Caki2 (cell line): ENCODE data around the gene TAS1R2. TPM values are rescaled to one million over a fixed set of nuclear protein-coding genes. Genes with fewer than 3 reads are reported as not detected.
"Not testable (repeated sequence)": the region's sequence is repeated elsewhere in the genome, so short reads cannot be mapped to it uniquely, and the experiment has no call there.

Experiments
- DNase-seq: peaks from one replicate; pipeline ENCODE4 v3.0.0-alpha.2; 2015; ENCODE audit warnings: low read depth
- in situ Hi-C: cut with HindIII; loops from 2 replicates; pipeline ENCODE4 v1.10.0; 2016; ENCODE audit warnings: low sequenced_read_pairs, low pct_unique_long_range_greater_than_20kb, mixed read lengths
- total RNA-seq: library from RNA; depleted of rRNA; stranded (reverse); fragments of >200 nt; shearing (Covaris generic); gene quantifications from 2 replicates; pipeline ENCODE4 v1.2.3, GENCODE V29; 2014; ENCODE audit warnings: low replicate concordance; rRNA removed

TAS1R2 gene
- total RNA-seq = not detected in 2 replicates

- in situ Hi-C loops = no loop called here
- no peak for DNase-seq
Measured at GRCh38 chr1:18859560-18859959, at the start of gene TAS1R2. Gene TAS1R2, minus strand, starts transcription at chr1:18859660. Its CDS starts 0 bp downstream, at chr1:18859660.

DNA sequence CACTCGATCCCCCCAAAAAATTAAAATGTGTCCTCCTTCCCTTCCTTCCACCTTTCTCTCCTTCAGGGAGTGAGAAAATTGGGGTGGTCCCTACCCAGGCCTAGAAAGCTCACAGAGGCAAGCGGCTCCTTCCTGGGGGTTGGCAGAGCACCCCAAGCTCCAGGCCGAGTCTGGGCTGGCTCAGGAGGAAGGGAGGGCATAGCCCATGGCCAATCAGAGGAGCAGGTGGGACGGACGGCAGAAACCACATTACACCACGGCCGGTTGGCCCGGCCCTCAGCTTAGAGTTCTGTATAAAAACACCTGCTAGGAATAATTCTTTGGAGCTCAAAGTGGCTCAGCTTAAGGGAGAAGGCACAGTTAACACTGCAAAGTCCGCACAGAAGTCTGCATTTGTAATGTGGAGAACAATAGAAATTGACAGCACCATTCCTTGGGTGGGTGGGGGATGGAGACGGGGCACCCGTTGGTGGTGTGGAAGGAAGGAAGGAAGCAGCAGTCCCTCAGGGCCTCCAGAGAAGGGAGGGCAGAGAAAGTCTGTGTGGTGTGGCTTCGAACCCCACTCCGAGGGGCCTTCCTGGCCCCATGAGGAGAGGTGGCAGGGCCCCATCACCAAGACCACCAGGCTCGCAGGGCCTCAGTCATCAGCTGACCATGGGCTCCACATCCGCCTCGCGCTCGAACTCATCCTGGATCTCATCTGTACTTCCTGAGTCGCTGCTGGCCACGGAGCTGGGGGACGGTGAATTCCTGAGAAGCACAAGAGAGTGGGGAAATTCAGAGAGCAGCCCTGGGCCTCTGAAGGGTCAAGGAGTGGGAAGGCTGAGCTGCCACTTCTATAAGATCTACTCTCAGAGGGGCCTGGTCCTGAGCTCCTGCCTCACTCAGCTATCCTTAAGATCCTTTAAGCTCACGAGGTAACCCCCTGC, 48.7 kb upstream of the TAS1R2 start:
- in situ Hi-C loops = no loop called here
- DNase-seq = no peak

- in situ Hi-C loops = no loop called here
- DNase-seq = peak; percentile 56
Measured at GRCh38 chr1:18907021-18907916, 47.8 kb upstream of the TAS1R2 start.

- in situ Hi-C loops = no loop called here
- DNase-seq = no peak
Measured at GRCh38 chr1:18903291-18903756, 43.9 kb upstream of the TAS1R2 start.

DNA sequence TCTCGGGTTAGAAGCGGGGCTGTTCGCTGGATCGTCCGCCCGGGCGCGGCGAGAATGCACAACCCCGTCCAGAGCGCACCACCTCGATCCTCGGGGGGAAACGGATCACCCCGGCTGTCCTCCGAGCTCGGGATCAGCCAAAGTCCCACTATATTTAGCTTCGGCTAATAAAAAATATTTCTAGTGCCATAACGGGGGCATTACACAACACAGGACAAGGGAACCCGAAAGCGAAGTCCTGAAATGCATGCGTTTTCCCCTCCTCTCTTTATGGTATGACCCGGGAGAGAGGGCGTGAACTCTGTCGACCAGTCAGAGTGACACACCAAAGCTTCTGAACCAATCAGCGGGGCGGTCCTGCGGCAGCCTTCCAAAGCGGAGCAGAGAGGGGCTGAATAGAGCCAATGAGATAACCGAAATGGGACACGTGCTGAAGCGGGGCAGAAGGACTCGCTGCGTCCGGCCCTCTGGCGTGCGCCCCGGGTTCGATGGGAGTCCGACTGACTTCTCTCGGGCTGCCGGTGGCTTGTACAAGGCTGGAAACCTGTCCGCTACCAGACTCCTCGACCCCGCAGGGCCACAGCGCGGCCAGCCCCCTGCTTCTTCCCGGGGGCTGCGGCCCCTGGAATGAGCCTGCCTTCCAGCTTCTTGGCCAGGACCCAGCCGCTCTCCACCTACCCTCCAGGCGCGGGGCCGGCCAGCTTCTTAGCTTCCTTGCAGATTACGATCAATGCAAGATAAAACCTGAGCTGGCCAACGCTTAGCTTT, 43.2 kb upstream of the TAS1R2 start, which contains the start of gene ALDH4A1:
Gene ALDH4A1, minus strand, starts transcription at position 33 of the 768 bp plus-strand sequence. Its CDS starts 32 bp downstream, at position 1.
- peak; percentile 95 for DNase-seq
- in situ Hi-C loops = no loop called here

- in situ Hi-C loops = no loop called here
- no peak for DNase-seq
Measured at GRCh38 chr1:18901952-18902522, 42.6 kb upstream of the TAS1R2 start.

DNA sequence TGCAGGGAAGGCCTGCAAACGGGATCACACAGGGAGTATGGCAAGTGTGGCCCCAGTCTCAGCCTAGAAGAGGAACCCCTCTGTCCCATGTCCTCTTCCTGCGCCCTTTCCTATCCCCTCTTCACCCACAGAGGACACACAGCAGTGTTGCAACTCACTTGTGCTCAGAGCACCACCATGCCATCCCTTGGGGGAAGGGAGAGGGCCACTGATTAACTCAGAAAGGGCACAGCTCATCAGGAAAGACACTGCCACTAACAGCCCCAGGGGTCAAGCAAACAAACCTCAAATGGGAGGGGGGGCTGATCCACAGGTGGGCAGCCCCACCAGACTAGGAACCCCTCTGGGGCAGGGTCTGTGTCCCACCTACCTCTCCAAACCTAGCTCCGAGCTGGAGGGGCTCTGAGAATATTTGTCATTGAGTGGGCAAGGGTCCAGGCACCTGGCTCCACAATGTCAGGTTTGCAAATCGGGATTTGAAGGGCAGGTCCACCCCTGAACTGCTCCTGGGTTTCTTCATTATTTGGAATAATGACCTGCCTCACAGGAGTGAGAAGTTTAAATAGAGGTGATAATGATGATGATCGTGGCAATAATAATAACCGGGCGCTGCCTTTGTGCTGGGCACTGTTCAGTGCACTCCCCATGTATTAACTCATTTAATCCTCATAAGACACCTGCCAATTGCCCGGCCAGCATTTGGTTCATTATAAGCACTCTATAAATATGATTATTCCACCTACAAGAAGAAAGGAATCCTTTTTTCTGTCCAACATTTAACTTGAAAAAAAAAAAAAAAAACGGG, 41.9 kb upstream of the TAS1R2 start:
- DNase-seq = no peak
- in situ Hi-C loops = no loop called here

GRCh38 chr1:18900303-18900841, 40.9 kb upstream of the TAS1R2 start:
- in situ Hi-C loops = no loop called here

GRCh38 chr1:18899363-18900049, 40.0 kb upstream of the TAS1R2 start:
- DNase-seq = no peak
- in situ Hi-C loops = no loop called here

More at GRCh38 chr1:18900303-18900841, 40.9 kb upstream of the TAS1R2 start:
- no peak for DNase-seq

DNA sequence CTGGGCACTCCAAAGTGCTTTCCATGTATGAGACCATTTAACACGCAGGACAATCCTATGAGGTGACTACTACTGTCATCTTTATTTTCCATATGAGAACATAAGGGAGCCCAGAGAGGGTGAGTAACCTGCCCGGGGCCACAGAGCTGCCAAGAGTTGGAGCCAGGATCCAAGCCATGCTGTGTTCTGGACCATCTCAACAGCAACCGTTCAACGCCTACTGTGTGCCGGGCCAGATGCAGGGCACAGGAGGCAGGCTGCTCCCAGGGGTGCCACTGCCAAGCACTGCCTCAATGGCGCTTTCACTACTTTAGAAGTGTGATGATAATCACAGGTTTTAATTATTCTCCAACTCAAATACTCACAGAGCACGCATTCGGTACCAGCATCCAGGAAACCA, 39.1 kb upstream of the TAS1R2 start:
- in situ Hi-C loops = no loop called here
- no peak for DNase-seq

DNA sequence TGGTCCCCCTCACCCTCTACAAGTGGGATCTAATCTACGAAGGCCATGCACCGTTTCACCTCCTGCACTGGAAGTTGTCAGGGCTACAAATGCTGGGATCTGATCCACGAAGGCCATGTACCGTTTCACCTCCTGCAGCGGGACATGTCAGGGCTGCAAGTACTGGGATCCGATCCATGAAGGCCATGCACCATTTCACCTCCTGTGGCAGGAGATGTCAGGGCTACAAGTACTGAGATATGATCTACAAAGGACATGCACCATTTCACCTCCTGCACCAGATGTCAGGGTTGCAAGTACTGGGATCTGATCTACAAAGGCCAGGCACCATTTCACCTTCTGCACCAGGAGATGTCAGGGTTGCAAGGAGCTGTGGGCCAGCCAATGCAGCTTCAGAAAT, 35.9 kb upstream of the TAS1R2 start:
- no peak for DNase-seq
- in situ Hi-C loops = no loop called here

GRCh38 chr1:18893120-18893519, 33.7 kb upstream of the TAS1R2 start:
- in situ Hi-C loops = no loop called here
- DNase-seq = no peak

GRCh38 chr1:18891858-18892257, 32.4 kb upstream of the TAS1R2 start:
- DNase-seq, in situ Hi-C loops: not testable (repeated sequence)

DNA sequence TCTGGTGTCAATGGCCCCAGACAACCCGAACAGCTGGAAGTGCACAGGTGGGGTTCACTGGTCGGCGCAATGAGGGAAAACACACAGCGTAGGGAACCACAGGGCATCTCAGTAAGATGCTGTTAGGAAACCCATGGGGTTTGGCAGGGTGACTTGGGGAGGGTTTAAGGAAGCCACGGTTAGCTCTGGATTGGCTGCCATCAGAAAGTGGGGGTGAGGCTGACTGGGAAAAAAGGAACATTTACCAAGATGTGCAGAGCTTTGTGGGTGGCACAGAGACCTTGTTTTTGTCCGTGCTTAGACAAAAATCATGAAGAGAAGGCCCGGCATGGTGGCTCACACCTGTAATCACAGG, 31.9 kb upstream of the TAS1R2 start:
- no peak for DNase-seq
- in situ Hi-C loops = no loop called here

- DNase-seq = no peak
- in situ Hi-C loops = no loop called here
Measured at GRCh38 chr1:18890706-18891425, 31.4 kb upstream of the TAS1R2 start.

DNA sequence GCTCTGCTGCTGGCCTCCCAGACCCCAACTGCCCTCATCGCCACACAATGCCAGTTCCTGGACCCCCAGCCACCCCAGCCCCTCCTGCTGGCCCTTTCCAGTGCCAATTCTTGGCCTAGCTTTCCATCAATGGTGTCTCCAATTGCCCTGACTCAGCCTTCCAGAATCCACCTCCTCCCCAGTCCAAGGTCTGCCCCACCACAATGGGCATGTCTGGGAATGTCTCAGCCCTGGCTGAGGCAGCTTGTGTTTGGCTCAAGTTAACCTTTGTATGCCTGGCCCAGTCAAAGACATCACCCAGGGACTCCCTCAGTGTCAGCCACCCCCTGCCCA, 26.5 kb upstream of the TAS1R2 start:
- DNase-seq = no peak
- in situ Hi-C loops = no loop called here
